ENCODE data around the gene LAMP1. TPM values are rescaled to one million over a fixed set of nuclear protein-coding genes. Genes with fewer than 3 reads are reported as not detected.
A peak's percentile ranks its signal among the peaks of the same experiment; 100 is the strongest.
"Not testable (repeated sequence)": the region's sequence is repeated elsewhere in the genome, so short reads cannot be mapped to it uniquely, and the experiment has no call there.

Gene LAMP1
- total RNA-seq, 1 donor, result 216 TPM

GRCh38 chr13:113367771-113368170 lies 70.7 kb downstream of the LAMP1 start:
- no peak for TF ChIP-seq CTCF (IDR thresholded peaks at IDR 0.05; ENCODE audit: extremely low read depth, low read depth, low read length)
- H3K9me3 ChIP-seq (ENCODE audit: low read depth, low read length), result no peaks in the 10 kb centered on the region
- H3K4me3 ChIP-seq (ENCODE audit: insufficient read depth, low read length), result no peak overlapping the region
- peaks cover 9% of the 10 kb centered on the region for H3K27me3 ChIP-seq (ENCODE audit: insufficient read depth, low read length)
- no peak overlapping the region for H2AFZ ChIP-seq (ENCODE audit: low read length)
- H3K4me2 ChIP-seq (ENCODE audit: insufficient read depth, low read length), result no peak overlapping the region
- H3K27ac ChIP-seq (ENCODE audit: low read depth, low read length), result no peak overlapping the region
- no peaks in the 10 kb centered on the region for H3K79me2 ChIP-seq (ENCODE audit: insufficient read depth, low read length)
- H3K4me1 ChIP-seq (ENCODE audit: insufficient read depth, low read length), result no peaks in the 10 kb centered on the region
- H4K20me1 ChIP-seq (ENCODE audit: insufficient read depth, low read length), result no peaks in the 10 kb centered on the region
- no peaks in the 10 kb centered on the region for H3K36me3 ChIP-seq (ENCODE audit: insufficient read depth, low read length)
- peak; percentile 37 for DNase-seq (ENCODE audit: insufficient read length, low spot score, missing footprints)

- not testable (repeated sequence) for H3K4me2 ChIP-seq (ENCODE audit: insufficient read depth, low read length); H3K4me1 ChIP-seq (ENCODE audit: insufficient read depth, low read length); H3K4me3 ChIP-seq (ENCODE audit: insufficient read depth, low read length); H3K9me3 ChIP-seq (ENCODE audit: low read depth, low read length); H3K27me3 ChIP-seq (ENCODE audit: insufficient read depth, low read length); H3K36me3 ChIP-seq (ENCODE audit: insufficient read depth, low read length); H3K79me2 ChIP-seq (ENCODE audit: insufficient read depth, low read length); H2AFZ ChIP-seq (ENCODE audit: low read length); H4K20me1 ChIP-seq (ENCODE audit: insufficient read depth, low read length); H3K27ac ChIP-seq (ENCODE audit: low read depth, low read length)
- peak; percentile 54 for DNase-seq (ENCODE audit: insufficient read length, low spot score, missing footprints)
Observed at GRCh38 chr13:113368353-113368752, 71.3 kb downstream of the LAMP1 start.

GRCh38 chr13:113369189-113369588 lies 72.2 kb downstream of the LAMP1 start:
- no peak overlapping the region for H3K4me3 ChIP-seq (ENCODE audit: insufficient read depth, low read length)
- H4K20me1 ChIP-seq (ENCODE audit: insufficient read depth, low read length), result no peaks in the 10 kb centered on the region
- H3K79me2 ChIP-seq (ENCODE audit: insufficient read depth, low read length), result no peaks in the 10 kb centered on the region
- no peaks in the 10 kb centered on the region for H3K9me3 ChIP-seq (ENCODE audit: low read depth, low read length)
- TF ChIP-seq CTCF (IDR thresholded peaks at IDR 0.05; ENCODE audit: extremely low read depth, low read depth, low read length), result no peak
- H3K4me1 ChIP-seq (ENCODE audit: insufficient read depth, low read length), result no peaks in the 10 kb centered on the region
- DNase-seq (ENCODE audit: insufficient read length, low spot score, missing footprints), result no peak
- no peak overlapping the region for H2AFZ ChIP-seq (ENCODE audit: low read length)
- no peak overlapping the region for H3K27ac ChIP-seq (ENCODE audit: low read depth, low read length)
- no peaks in the 10 kb centered on the region for H3K36me3 ChIP-seq (ENCODE audit: insufficient read depth, low read length)
- H3K4me2 ChIP-seq (ENCODE audit: insufficient read depth, low read length), result no peak overlapping the region
- H3K27me3 ChIP-seq (ENCODE audit: insufficient read depth, low read length), result no peaks in the 10 kb centered on the region

- Histone ChIP-seq H3K36me3 (ENCODE audit: insufficient read depth, low read length) (no peaks in the 10 kb centered on the region), H3K79me2 (ENCODE audit: insufficient read depth, low read length) (no peaks in the 10 kb centered on the region), H3K4me2 (ENCODE audit: insufficient read depth, low read length) (no peak overlapping the region), H3K27me3 (ENCODE audit: insufficient read depth, low read length) (no peaks in the 10 kb centered on the region), H3K9me3 (ENCODE audit: low read depth, low read length) (no peaks in the 10 kb centered on the region), H2AFZ (ENCODE audit: low read length) (no peak overlapping the region), H3K4me3 (ENCODE audit: insufficient read depth, low read length) (no peak overlapping the region), H3K27ac (ENCODE audit: low read depth, low read length) (no peak overlapping the region), H3K4me1 (ENCODE audit: insufficient read depth, low read length) (no peaks in the 10 kb centered on the region), H4K20me1 (ENCODE audit: insufficient read depth, low read length) (no peaks in the 10 kb centered on the region)
- no peak for DNase-seq (ENCODE audit: insufficient read length, low spot score, missing footprints)
- no peak for TF ChIP-seq CTCF (IDR thresholded peaks at IDR 0.05; ENCODE audit: extremely low read depth, low read depth, low read length)
Observed at GRCh38 chr13:113369881-113370280, 72.8 kb downstream of the LAMP1 start.

Measured in osteoblast (primary cell).